ENCODE results near the gene STK24.
"Not testable (repeated sequence)": the region's sequence is repeated elsewhere in the genome, so short reads cannot be mapped to it uniquely, and the experiment has no call there.

The STK24 gene

GRCh38 chr13:98415326-98416070 lies 161.4 kb downstream of the STK24 start:
- DNase-seq (ENCODE audit: low read depth in 1 of 2, low spot score in 1 of 2): no peak

- no peak for DNase-seq (ENCODE audit: low read depth in 1 of 2, low spot score in 1 of 2)
Observed at GRCh38 chr13:98413796-98414195, 163.1 kb downstream of the STK24 start.

- DNase-seq (ENCODE audit: low read depth in 1 of 2, low spot score in 1 of 2): not testable (repeated sequence)
Observed at GRCh38 chr13:98413278-98413677, 163.6 kb downstream of the STK24 start.

- no peak for DNase-seq (ENCODE audit: low read depth in 1 of 2, low spot score in 1 of 2)
Observed at GRCh38 chr13:98411617-98412265, 165.2 kb downstream of the STK24 start.

- DNase-seq (ENCODE audit: low read depth in 1 of 2, low spot score in 1 of 2): no peak
Observed at GRCh38 chr13:98411013-98411412, 165.9 kb downstream of the STK24 start.

GRCh38 chr13:98410612-98411011 lies 166.3 kb downstream of the STK24 start:
- DNase-seq (ENCODE audit: low read depth in 1 of 2, low spot score in 1 of 2): no peak

GRCh38 chr13:98409281-98409680 lies 167.6 kb downstream of the STK24 start:
- no peak for DNase-seq (ENCODE audit: low read depth in 1 of 2, low spot score in 1 of 2)

GRCh38 chr13:98407575-98407974 lies 169.3 kb downstream of the STK24 start:
- no peak for DNase-seq (ENCODE audit: low read depth in 1 of 2, low spot score in 1 of 2)

- DNase-seq (ENCODE audit: low read depth in 1 of 2, low spot score in 1 of 2): no peak
Observed at GRCh38 chr13:98406971-98407370, 169.9 kb downstream of the STK24 start.

GRCh38 chr13:98406427-98406826 lies 170.5 kb downstream of the STK24 start:
- no peak for DNase-seq (ENCODE audit: low read depth in 1 of 2, low spot score in 1 of 2)

- no peak for DNase-seq (ENCODE audit: low read depth in 1 of 2, low spot score in 1 of 2)
Observed at GRCh38 chr13:98405690-98406344, 171.1 kb downstream of the STK24 start.

- DNase-seq (ENCODE audit: low read depth in 1 of 2, low spot score in 1 of 2): no peak
Observed at GRCh38 chr13:98405107-98405571, 171.8 kb downstream of the STK24 start.

- no peak for DNase-seq (ENCODE audit: low read depth in 1 of 2, low spot score in 1 of 2)
Observed at GRCh38 chr13:98403076-98403475, 173.8 kb downstream of the STK24 start.

- no peak for DNase-seq (ENCODE audit: low read depth in 1 of 2, low spot score in 1 of 2)
Observed at GRCh38 chr13:98401934-98402333, 175.0 kb downstream of the STK24 start.

- DNase-seq (ENCODE audit: low read depth in 1 of 2, low spot score in 1 of 2): no peak
Observed at GRCh38 chr13:98399756-98400155, 177.2 kb downstream of the STK24 start.

- no peak for DNase-seq (ENCODE audit: low read depth in 1 of 2, low spot score in 1 of 2)
Observed at GRCh38 chr13:98398581-98398980, 178.3 kb downstream of the STK24 start.

GRCh38 chr13:98397861-98398260 lies 179.0 kb downstream of the STK24 start:
- no peak for DNase-seq (ENCODE audit: low read depth in 1 of 2, low spot score in 1 of 2)

- no peak for DNase-seq (ENCODE audit: low read depth in 1 of 2, low spot score in 1 of 2)
Observed at GRCh38 chr13:98397221-98397620, 179.7 kb downstream of the STK24 start.

- DNase-seq (ENCODE audit: low read depth in 1 of 2, low spot score in 1 of 2): no peak
Observed at GRCh38 chr13:98396071-98396710, 180.7 kb downstream of the STK24 start.
